WTC11 (cell line): ENCODE data around the gene C1QL2.

ENCODE experiments used
- CTCF ChIP-seq: fragments of 200-600 bp; IDR thresholded peaks from 2 replicates; pipeline ENCODE4 v1.8.0; 2022; ENCODE audit warnings: antibody characterized with exemption
- ESRRA ChIP-seq: sonication (generic); formaldehyde crosslinking; IDR thresholded peaks from 2 replicates; pipeline ENCODE4 v1.8.1; 2022; ENCODE audit warnings: mild to moderate bottlenecking, missing genetic modification reagents, borderline replicate concordance
- ZNF138 ChIP-seq: sonication (generic); formaldehyde crosslinking; conservative IDR thresholded peaks from 2 replicates; pipeline ENCODE4 v1.8.1; 2022; ENCODE audit warnings: mild to moderate bottlenecking, moderate library complexity, missing genetic modification reagents
- ZNF532 ChIP-seq: fragments of 250-450 bp; sonication (Bioruptor Pico); IDR thresholded peaks from 2 replicates; pipeline ENCODE4 v1.9.0; 2021; ENCODE audit warnings: mild to moderate bottlenecking, borderline replicate concordance
- TF ChIP-seq, protein P1 (sequence below): sonication (generic); formaldehyde crosslinking; conservative IDR thresholded peaks from 2 replicates; pipeline ENCODE4 v1.8.1; 2022; ENCODE audit warnings: mild to moderate bottlenecking, missing genetic modification reagents

- TF ChIP-seq, protein P1, sequence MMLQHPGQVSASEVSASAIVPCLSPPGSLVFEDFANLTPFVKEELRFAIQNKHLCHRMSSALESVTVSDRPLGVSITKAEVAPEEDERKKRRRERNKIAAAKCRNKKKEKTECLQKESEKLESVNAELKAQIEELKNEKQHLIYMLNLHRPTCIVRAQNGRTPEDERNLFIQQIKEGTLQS (CRISPR knock-in tag), result no peak
- TF ChIP-seq ZNF138 (CRISPR knock-in tag), result no peak
- TF ChIP-seq CTCF, result no peak
- no peak for TF ChIP-seq ESRRA (CRISPR knock-in tag)
- TF ChIP-seq ZNF532, result no peak
Measured at GRCh38 chr2:119197126-119197405, 38.5 kb upstream of the C1QL2 start.
